Mesothelial cell of epicardium (in vitro differentiated cells): ENCODE measurements around the gene PFKM. TPM values are rescaled to one million over a fixed set of nuclear protein-coding genes. Genes with fewer than 3 reads are reported as not detected.
A peak's percentile ranks its signal among the peaks of the same experiment; 100 is the strongest.
"Not testable (repeated sequence)": the region's sequence is repeated elsewhere in the genome, so short reads cannot be mapped to it uniquely, and the experiment has no call there.

ENCODE experiments used
- DNase-seq, 2 experiments: peaks; one replicate each; pipeline ENCODE4 v3.0.0; 2021; ENCODE audit warnings: low spot score in 2 of 2; ENCODE audit not compliant: unreplicated experiment in 2 of 2
- H3K27ac Mint-ChIP-seq: 2 replicates; pipeline ENCODE4 v1.8.0; 2021; ENCODE audit warnings: mixed read lengths
- H3K27me3 Mint-ChIP-seq: 2 replicates; pipeline ENCODE4 v1.8.0; 2021; ENCODE audit warnings: low read depth, mixed read lengths
- H3K36me3 Mint-ChIP-seq: 2 replicates; pipeline ENCODE4 v1.8.0; 2021; ENCODE audit warnings: mixed read lengths
- H3K4me1 Mint-ChIP-seq: 2 replicates; pipeline ENCODE4 v1.8.0; 2021; ENCODE audit warnings: mixed read lengths
- H3K4me3 Mint-ChIP-seq: 2 replicates; pipeline ENCODE4 v1.8.0; 2021; ENCODE audit warnings: mild to moderate bottlenecking, moderate library complexity, mixed read lengths
- H3K9me3 Mint-ChIP-seq: 2 replicates; pipeline ENCODE4 v1.8.0; 2021; ENCODE audit warnings: mixed read lengths
- CTCF ChIP-seq: fragments of 200-600 bp; sonication (generic); IDR thresholded peaks from one replicate; pipeline ENCODE4 v1.5.0; 2021; ENCODE audit warnings: antibody characterized with exemption; ENCODE audit not compliant: unreplicated experiment
- total RNA-seq: library from RNA; stranded (reverse); gene quantifications from 3 replicates; pipeline ENCODE4 v1.2.1, GENCODE V29; 2021

PFKM gene
- total RNA-seq, 1 donor from 2014 or later: 120 TPM

- no peak for DNase-seq
- TF ChIP-seq CTCF: no peak
- Mint-ChIP-seq H3K27me3 (no peaks in the 10 kb centered on the region), H3K4me1 (peaks cover 2% of the 10 kb centered on the region), H3K27ac (no peak overlapping the region), H3K9me3 (no peaks in the 10 kb centered on the region), H3K4me3 (no peak overlapping the region), H3K36me3 (peaks cover 17% of the 10 kb centered on the region)
Observed at GRCh38 chr12:48151103-48151771, 32.1 kb downstream of the PFKM start.

- not testable (repeated sequence) for DNase-seq, H3K27ac Mint-ChIP-seq, H3K27me3 Mint-ChIP-seq, H3K9me3 Mint-ChIP-seq, H3K36me3 Mint-ChIP-seq
- peak overlapping the region; percentile 97 for H3K4me3 Mint-ChIP-seq
- H3K4me1 Mint-ChIP-seq: peaks cover 15% of the 10 kb centered on the region
Observed at GRCh38 chr12:48155786-48156185, 36.6 kb downstream of the PFKM start.

- Mint-ChIP-seq H3K4me3 (peak overlapping the region; percentile 97), H3K36me3 (peaks cover 3% of the 10 kb centered on the region), H3K4me1 (peaks cover 15% of the 10 kb centered on the region), H3K27me3 (no peaks in the 10 kb centered on the region), H3K27ac (peak overlapping the region; percentile 92), H3K9me3 (no peaks in the 10 kb centered on the region)
- TF ChIP-seq CTCF: no peak
- DNase-seq: no peak
Observed at GRCh38 chr12:48156652-48157017, 37.5 kb downstream of the PFKM start.

- H3K4me1 Mint-ChIP-seq: peaks cover 15% of the 10 kb centered on the region
- DNase-seq: peak; percentile 95 to 99
- H3K9me3 Mint-ChIP-seq: no peaks in the 10 kb centered on the region
- H3K27ac Mint-ChIP-seq: peak within 1 kb of the TSS; percentile 95
- peak; percentile 35 for TF ChIP-seq CTCF
- peak within 1 kb of the TSS; percentile 97 for H3K4me3 Mint-ChIP-seq
- H3K36me3 Mint-ChIP-seq: peaks cover 3% of the 10 kb centered on the region
- no peaks in the 10 kb centered on the region for H3K27me3 Mint-ChIP-seq
Observed at GRCh38 chr12:48157018-48157888, 38.1 kb downstream of the PFKM start, which contains the start of gene ASB8. TSS of gene ASB8 (minus strand) at chr12:48157515. CDS start at chr12:48153496, 4,019 bp downstream.

- Mint-ChIP-seq H3K9me3 (no peaks in the 10 kb centered on the region), H3K4me3 (peak overlapping the region; percentile 97), H3K27ac (peak overlapping the region; percentile 95), H3K4me1 (peaks cover 15% of the 10 kb centered on the region), H3K27me3 (no peaks in the 10 kb centered on the region), H3K36me3 (peaks cover 2% of the 10 kb centered on the region)
- DNase-seq: no peak
- no peak for TF ChIP-seq CTCF
Observed at GRCh38 chr12:48157889-48158370, 38.8 kb downstream of the PFKM start.

GRCh38 chr12:48160046-48160445, 40.9 kb downstream of the PFKM start:
- Mint-ChIP-seq H3K4me3 (no peak overlapping the region), H3K36me3 (no peaks in the 10 kb centered on the region), H3K9me3 (no peaks in the 10 kb centered on the region), H3K27ac (no peak overlapping the region), H3K27me3 (no peaks in the 10 kb centered on the region), H3K4me1 (peaks cover 15% of the 10 kb centered on the region)
- no peak for DNase-seq
- no peak for TF ChIP-seq CTCF
